ENCODE measurements around the gene ALX4.

ALX4 gene

GRCh38 chr11:44324749-44325525 lies 15.0 kb upstream of the ALX4 start:
- H3K4me3 ChIP-seq (ENCODE audit: low read depth, low read length) = no peak overlapping the region
- TF ChIP-seq CTCF (conservative IDR thresholded peaks at IDR 0.05; ENCODE audit: low read depth, low read length) = no peak
- no peak for DNase-seq (ENCODE audit: low read depth)

- no peak overlapping the region for H3K4me3 ChIP-seq (ENCODE audit: low read depth, low read length)
- TF ChIP-seq CTCF (conservative IDR thresholded peaks at IDR 0.05; ENCODE audit: low read depth, low read length) = no peak
- DNase-seq (ENCODE audit: low read depth) = no peak
These were observed 14.3 kb upstream of the ALX4 start for GRCh38 chr11:44324222-44324621.

GRCh38 chr11:44322243-44322642 lies 12.3 kb upstream of the ALX4 start:
- no peak for DNase-seq (ENCODE audit: low read depth)
- no peak overlapping the region for H3K4me3 ChIP-seq (ENCODE audit: low read depth, low read length)
- TF ChIP-seq CTCF (conservative IDR thresholded peaks at IDR 0.05; ENCODE audit: low read depth, low read length) = no peak

GRCh38 chr11:44321059-44321458 lies 11.1 kb upstream of the ALX4 start:
- H3K4me3 ChIP-seq (ENCODE audit: low read depth, low read length) = no peak overlapping the region
- DNase-seq (ENCODE audit: low read depth) = no peak
- no peak for TF ChIP-seq CTCF (conservative IDR thresholded peaks at IDR 0.05; ENCODE audit: low read depth, low read length)

GRCh38 chr11:44320289-44320973 lies 10.5 kb upstream of the ALX4 start:
- H3K4me3 ChIP-seq (ENCODE audit: low read depth, low read length) = no peak overlapping the region
- no peak for TF ChIP-seq CTCF (conservative IDR thresholded peaks at IDR 0.05; ENCODE audit: low read depth, low read length)
- no peak for DNase-seq (ENCODE audit: low read depth)

- TF ChIP-seq CTCF (conservative IDR thresholded peaks at IDR 0.05; ENCODE audit: low read depth, low read length) = no peak
- no peak for DNase-seq (ENCODE audit: low read depth)
- no peak overlapping the region for H3K4me3 ChIP-seq (ENCODE audit: low read depth, low read length)
These were observed 9.8 kb upstream of the ALX4 start for GRCh38 chr11:44319552-44320288.

Data from choroid plexus epithelial cell (primary cell).